ENCODE results near the gene ATP7B.

ATP7B gene

DNA sequence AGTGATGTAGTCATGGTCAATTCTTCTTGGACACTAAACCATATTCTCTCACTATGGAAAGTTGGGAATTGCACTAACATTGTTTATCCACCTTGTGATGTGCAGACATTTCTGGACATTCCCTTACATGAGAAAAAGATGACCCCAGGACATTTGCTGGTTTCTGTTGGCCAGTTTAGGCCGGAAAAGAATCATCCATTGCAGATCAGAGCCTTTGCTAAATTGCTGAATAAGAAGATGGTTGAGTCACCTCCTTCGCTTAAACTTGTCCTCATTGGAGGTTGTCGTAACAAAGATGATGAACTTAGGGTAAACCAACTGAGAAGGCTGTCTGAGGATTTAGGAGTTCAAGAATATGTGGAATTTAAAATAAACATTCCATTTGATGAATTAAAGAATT lies 13.2 kb upstream of the ATP7B start, which contains the start of gene UTP14C:
Gene UTP14C (plus strand): TSS at position 211 of the 400 bp plus-strand sequence. CDS start 4,114 bp downstream, outside the sequence.
- H3K27ac ChIP-seq: no peak within 1 kb of the TSS
- TF ChIP-seq, protein P1, sequence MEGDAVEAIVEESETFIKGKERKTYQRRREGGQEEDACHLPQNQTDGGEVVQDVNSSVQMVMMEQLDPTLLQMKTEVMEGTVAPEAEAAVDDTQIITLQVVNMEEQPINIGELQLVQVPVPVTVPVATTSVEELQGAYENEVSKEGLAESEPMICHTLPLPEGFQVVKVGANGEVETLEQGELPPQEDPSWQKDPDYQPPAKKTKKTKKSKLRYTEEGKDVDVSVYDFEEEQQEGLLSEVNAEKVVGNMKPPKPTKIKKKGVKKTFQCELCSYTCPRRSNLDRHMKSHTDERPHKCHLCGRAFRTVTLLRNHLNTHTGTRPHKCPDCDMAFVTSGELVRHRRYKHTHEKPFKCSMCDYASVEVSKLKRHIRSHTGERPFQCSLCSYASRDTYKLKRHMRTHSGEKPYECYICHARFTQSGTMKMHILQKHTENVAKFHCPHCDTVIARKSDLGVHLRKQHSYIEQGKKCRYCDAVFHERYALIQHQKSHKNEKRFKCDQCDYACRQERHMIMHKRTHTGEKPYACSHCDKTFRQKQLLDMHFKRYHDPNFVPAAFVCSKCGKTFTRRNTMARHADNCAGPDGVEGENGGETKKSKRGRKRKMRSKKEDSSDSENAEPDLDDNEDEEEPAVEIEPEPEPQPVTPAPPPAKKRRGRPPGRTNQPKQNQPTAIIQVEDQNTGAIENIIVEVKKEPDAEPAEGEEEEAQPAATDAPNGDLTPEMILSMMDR (IDR thresholded peaks at IDR 0.05): no peak
- no peak for TF ChIP-seq ZFX (IDR thresholded peaks at IDR 0.05; ENCODE audit: borderline replicate concordance)

- no peak overlapping the region for H3K27ac ChIP-seq
- TF ChIP-seq, protein P1 (IDR thresholded peaks at IDR 0.05): no peak
- TF ChIP-seq ZFX (IDR thresholded peaks at IDR 0.05; ENCODE audit: borderline replicate concordance): no peak
Observed at GRCh38 chr13:52022356-52022755, 11.1 kb upstream of the ATP7B start.

DNA sequence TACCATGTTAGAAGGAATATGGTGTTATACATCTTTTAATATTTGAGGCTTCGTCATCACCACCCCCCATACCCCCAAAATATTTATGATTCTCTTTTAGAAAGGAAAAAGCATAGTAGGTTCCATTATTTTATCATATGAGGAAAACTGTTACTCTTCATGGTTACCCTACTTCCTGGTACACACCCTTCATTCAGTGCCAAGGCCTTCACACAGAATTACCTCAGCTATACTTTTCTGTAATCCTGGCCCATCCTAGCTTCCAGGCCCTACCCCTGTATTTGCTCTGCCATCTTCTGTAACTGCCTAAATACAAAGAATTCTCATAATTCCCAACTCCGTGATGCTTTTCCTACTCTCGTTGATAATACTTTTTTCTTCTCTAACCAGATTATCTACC lies 8.9 kb upstream of the ATP7B start:
- no peak for TF ChIP-seq ZFX (IDR thresholded peaks at IDR 0.05; ENCODE audit: borderline replicate concordance)
- TF ChIP-seq, protein P1 (IDR thresholded peaks at IDR 0.05): no peak
- no peak overlapping the region for H3K27ac ChIP-seq

GRCh38 chr13:52016296-52016695 lies 5.0 kb upstream of the ATP7B start:
- H3K27ac ChIP-seq: no peak overlapping the region
- TF ChIP-seq, protein P1 (IDR thresholded peaks at IDR 0.05): no peak
- TF ChIP-seq ZFX (IDR thresholded peaks at IDR 0.05; ENCODE audit: borderline replicate concordance): no peak

GRCh38 chr13:52012512-52012836 lies 1.2 kb upstream of the ATP7B start:
- H3K27ac ChIP-seq: peak overlapping the region; percentile 60

GRCh38 chr13:52011632-52012511 lies 622 bp upstream of the ATP7B start, which contains the start of gene ALG11:
TSS of gene ALG11 (plus strand) at chr13:52012398. CDS start at chr13:52012419, 21 bp downstream.
- H3K27ac ChIP-seq: peak within 1 kb of the TSS; percentile 60
- no peak for TF ChIP-seq ZFX (IDR thresholded peaks at IDR 0.05; ENCODE audit: borderline replicate concordance)
- TF ChIP-seq, protein P1 (IDR thresholded peaks at IDR 0.05): no peak

More at GRCh38 chr13:52012512-52012836, 1.2 kb upstream of the ATP7B start:
- TF ChIP-seq, protein P1 (IDR thresholded peaks at IDR 0.05): no peak
- no peak for TF ChIP-seq ZFX (IDR thresholded peaks at IDR 0.05; ENCODE audit: borderline replicate concordance)

DNA sequence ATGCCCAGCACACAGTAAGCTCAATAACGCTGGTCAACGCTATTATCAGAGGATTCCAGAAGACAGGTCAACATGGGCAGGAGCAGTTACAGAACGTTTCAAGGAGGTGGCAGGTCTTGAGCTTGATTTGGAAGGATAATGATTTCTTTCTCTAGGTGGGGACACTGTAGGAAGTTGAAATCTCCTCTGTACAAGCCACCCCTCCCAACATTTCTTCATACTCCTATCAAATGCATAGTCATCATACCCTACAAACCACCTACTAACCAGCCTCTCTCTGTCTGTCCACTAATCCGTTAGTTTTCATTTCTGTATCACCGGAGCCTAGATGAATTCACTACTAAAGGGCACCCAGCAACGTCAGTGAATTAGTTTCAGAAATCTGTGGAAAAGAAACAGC lies 1.3 kb downstream of the ATP7B start:
- TF ChIP-seq, protein P1 (IDR thresholded peaks at IDR 0.05): no peak
- no peak for TF ChIP-seq ZFX (IDR thresholded peaks at IDR 0.05; ENCODE audit: borderline replicate concordance)
- H3K27ac ChIP-seq: no peak overlapping the region
